NCI-H187 (cell line): ENCODE data around the gene RAI1.

Source experiments
- DNase-seq, 2 experiments: peaks; one replicate each; lab custom pipeline; 2025; lab: John Stamatoyannopoulos, UW

Gene RAI1

DNA sequence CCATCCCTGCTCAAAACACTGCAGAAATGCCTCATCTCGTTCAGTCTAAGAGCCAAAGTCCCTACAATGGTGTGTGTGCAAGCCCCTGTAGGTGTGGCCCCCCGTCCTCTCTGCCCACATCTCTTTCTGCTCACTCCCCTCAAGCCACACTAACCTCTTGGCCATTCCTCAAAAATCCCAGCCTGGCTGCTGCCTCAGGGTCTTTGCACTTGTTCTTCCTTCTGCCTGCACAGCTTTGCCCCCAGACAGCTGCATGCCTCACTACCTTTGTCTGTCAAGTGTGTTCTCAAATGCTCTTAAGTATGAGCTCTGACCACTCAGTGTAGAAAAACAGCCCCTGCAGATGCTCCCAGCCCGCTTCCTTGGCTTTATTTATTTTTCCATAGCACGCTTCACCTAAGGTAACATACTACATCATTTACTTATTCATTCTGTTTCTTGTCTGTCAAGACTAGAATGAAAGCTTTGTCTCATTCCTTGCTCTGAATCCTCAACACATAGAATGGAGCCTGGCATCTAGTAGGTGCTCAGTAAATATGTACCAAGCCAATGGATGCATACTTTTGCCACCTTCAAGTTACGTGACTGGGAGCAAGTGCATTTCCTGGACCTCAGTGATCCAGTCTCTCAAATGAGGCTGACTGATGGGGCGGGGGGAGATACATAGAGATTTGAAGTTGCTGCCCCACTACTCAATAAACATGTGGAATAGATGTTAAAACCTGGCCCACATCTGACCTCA is 38.1 kb downstream of the RAI1 start:
- DNase-seq, result no peak

DNA sequence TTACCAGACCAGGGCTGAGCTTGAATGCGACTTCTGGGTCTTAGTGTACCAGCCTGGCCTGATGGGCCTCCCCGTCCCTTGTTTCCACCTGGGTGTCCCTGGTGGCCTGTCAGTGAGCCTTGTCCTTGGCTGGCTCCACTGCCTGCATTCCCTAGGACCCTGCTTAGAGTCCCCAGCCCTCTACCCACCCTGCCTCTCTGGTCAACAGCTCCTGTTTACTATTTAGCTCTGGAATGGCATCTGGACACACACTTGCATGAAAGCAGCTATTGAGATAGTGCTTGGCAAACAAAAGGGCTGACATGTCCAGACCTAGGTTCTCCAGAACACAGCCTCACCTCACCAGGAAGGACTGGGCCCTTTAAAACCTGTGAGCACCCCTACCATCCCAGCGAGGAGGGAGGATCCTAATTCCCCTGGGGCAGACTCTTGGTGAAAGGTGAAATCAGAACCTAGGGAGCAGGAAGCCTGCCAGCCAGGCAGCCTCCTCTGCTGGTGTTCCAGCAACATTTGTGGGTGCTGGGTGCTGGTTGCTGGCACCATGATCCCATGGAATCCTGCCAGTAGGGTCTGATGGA is 38.8 kb downstream of the RAI1 start:
- no peak for DNase-seq

DNA sequence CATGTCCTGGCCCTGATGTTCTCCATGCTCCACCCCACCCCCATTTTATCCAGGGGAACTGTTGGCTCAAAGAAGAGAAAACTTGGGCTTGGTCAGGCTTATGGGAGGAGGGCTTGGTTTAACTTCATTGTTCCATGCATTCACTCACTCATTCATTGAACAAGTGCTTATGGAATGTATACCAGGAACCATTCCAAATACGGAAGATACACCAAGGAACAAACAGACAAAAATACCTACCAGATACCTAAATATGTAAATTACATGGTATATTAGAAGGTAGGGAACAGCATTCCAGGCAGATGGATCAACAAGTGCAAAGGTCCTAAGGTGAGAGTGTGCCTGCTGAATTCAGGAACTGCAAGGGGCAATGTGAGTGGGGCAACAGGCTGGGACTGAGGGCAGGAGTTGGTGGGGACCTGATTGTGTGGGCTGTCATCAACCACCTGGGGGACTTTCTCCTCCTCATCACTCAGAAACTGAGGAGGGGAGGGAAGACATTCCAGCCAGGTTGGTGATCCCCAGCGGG is 39.9 kb downstream of the RAI1 start:
- no peak for DNase-seq

DNA sequence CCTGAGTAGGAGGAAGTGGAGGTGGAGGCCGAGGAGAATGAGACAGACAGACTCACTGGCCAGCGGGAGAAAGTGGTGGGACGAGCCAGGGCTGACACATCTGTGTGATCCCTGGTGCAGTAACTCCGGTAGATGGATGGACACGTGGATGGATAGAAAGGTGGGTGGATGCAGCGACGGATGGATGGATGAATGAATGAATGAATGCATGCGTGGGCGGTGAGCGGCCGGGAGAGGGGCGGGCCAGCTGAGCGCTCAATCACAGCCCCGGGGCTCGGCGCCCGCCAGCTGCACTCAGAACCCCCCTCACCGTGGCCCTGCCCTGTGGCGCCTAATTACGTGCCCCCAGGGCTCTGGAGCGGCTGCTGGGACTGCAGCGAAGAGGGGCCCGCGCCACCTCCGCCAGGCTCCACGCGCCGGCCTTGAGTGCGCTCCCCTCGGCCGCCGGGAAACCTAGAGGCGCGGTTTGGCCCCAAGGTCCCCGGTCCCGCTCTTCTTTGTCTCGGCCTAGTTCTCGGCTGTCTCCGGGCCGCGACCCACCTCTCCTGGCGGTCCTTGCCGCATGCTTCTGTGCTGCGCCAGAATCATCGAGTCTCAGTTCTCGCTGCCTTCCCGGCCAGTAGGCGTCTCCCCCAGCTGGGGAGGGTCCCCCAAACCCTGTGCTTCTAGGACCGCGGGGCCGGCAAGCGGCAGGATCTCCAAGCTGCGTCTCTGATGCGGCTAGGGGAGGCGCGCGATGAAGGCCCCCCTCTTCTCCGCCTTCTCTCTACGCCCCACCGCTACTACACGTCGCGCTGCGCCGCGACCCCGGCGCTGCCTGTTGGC is 41.0 kb downstream of the RAI1 start:
- DNase-seq, result no peak

DNA sequence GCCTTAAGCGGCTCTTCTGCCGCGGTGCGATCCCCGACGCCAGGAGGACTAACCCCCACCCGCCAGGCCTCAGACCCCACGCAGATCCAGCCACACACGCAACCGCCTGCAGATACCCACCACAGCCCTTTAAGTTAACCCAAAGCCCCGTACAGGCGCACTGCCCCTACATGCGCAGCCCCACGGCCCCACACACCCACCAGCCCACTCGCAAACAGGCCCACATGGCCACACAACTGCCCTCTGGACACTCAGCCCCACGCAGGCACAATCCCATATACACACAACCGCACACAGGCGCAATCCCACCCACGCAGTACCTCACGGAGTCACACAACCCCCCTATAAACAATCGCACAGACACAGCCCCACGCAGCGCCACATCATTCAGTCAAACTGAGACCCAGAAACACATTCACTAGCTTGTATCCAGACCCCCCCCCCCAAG is 41.7 kb downstream of the RAI1 start:
- DNase-seq, result no peak

DNA sequence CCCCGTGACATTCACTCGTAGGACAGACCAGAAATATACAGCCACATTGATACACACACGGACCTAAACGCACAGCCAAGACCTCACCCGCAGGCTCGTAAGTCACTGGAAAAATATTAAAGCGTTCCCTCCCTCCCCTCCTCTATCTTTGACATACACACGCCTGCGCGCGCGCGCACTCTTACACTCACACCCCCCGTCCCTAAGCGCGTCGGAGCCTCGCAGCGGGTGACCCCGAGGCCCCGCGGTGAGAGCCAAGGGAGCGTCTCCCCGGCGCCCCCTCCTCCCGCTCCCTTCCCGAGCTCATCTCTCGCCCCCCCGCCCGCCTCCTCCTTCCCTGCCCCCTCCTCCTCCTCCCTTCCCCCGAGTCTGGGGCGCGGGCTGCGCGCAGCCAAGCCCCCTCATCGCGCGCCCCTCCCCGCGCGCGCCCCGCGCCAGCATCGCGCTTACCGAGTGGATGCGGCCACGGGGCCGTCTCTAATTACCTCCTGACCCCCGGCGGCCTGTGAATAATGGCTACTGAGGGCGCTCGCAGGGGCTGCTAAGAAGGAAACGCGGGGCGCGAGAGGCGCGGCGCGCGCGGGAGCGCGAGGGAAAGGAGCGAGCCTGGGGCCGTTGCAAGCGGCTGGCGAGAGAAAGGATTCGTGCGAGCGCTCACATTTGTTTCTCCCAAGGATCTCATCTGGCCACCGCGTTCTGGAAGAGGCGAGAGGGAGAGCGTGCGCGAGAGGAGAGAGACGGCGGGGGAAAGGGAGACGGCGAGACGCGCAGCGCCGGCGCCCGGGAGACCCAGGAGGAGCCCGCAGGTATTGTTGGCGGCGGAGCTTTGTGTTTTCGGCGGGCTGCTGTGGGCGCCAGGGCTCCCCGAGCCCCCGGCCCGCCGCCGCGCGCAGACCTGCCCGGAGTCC is 42.4 kb downstream of the RAI1 start:
- DNase-seq, result no peak

DNA sequence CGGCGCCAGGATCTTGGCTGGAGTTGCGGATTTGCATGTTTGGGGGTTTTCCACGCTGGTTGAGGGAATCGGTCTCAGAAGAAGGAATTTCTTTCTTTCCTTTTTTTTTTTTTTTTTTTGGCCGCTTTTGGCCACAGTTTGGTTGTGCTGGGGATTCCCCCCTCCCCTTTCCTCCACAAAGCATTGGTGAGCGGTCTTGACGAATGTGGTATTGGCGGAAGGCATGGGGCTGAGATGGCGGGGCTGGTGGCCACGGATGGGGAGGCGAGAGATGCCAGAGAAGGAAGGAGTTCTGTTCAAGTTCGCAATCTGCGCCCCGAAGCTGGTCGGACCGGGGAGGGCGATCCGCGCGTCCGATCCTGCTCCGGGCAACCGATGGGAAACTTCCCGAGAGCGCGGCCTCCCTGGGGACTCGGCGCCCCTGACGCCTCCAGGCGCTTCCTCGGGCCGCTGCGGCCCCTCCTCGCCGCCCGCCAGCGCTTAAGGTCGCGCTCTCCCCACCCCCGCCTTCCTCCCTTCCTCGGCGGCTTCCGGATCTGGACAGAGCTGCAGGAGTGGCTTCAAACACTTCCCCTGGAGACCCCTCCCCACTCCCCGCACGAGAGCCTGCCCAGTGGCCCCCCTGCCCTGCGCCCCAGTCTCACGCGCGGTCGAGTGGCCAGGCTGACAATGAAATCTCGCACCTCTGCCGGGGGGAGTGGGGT is 43.2 kb downstream of the RAI1 start:
- no peak for DNase-seq

DNA sequence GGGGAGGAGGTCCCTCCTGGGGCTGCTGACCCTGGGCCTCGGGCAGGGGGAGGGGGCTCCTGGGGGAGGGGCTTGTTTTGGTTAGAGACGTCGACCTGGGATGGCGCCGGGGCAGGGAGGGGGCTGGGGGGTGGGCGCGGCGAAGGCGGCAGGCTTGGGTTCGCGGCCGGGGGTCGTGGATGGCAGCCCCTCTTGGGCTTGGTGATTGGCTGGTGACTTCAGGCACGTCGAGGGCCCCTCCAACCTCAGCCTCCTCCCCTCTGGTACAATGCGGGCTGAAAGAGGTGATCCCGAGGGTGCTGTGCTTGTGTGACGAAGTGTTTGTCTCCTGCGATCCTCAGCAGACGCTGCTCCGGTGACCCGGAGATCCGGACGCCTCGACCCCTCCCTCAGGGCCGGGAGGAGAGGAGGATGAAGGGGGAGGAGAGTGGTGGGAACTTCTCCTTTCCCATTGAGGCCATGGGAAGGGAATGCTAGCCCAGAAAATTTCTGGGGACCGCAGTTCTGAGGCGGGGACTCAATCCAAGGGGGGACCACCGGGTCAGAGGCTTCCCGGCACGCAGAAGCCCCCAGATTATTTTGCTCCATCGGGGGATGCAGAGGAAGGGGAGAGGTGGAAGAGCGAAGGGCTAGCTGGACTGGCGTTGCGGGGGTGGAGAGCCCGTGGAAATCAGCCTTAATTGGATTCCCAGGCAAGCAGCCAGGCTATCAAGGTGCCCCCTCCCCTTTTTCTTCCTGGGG is 43.9 kb downstream of the RAI1 start:
- no peak for DNase-seq

DNA sequence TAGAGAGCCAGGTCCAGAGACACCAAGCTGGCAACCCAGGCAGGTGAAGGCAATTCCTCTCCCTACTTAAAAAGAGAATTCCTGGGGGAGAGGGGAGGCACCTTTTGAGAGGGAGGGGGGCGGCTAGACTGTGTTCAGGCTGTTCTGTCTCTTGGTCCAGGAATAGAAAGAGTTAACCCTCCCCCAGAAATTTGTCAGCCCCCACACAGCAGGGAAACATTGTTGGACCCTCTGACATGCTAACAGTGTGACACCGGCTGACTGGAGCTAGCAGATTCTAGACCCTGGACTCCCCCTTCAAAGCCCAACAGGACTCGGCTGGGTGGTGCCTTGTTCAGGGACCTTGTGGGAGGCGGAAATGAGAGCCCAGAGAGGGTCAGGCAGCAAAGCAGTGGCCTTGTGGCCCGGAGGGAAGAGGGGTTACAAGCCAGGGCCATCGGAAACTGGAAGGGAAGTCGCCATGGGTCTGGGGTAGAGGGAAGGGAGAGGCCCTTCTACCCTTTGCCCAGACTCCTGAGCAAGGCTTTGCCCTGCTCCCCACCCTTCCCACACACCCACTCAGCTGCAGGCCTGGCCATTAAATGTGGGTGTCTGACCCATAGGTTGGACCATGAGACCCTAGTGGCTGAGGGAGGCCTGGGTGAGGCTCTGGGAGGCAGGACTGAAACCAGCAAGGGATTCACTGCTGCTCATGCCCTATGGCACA is 44.6 kb downstream of the RAI1 start:
- DNase-seq, result no peak

DNA sequence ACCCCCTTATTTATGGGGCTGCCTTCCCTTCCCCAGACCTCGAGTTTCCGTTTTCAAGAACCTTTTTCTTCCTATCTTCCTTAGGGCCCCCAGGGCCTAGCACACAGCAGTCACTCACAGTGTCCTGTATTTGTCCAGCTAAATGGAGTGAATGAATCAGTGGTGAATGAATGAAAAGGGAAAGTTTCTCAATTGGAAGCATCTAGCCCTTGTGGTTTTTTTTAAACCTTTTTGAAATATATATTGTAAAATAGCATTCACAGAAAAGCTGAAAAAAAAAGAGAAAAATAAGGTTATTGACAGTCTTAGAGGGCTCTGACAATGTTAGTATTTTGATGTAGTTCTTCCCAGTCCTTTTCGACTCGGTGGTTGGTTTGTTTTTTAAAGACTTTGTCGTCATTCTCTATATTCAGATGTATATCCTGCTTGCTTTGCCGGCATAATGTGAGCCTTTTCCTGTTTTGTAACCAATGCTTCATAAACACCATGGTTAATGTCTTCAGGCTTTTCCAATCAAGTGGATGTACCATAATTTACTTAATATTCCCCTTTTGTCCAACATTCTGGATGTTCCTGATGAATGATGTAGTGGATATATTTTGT is 45.3 kb downstream of the RAI1 start:
- no peak for DNase-seq

DNA sequence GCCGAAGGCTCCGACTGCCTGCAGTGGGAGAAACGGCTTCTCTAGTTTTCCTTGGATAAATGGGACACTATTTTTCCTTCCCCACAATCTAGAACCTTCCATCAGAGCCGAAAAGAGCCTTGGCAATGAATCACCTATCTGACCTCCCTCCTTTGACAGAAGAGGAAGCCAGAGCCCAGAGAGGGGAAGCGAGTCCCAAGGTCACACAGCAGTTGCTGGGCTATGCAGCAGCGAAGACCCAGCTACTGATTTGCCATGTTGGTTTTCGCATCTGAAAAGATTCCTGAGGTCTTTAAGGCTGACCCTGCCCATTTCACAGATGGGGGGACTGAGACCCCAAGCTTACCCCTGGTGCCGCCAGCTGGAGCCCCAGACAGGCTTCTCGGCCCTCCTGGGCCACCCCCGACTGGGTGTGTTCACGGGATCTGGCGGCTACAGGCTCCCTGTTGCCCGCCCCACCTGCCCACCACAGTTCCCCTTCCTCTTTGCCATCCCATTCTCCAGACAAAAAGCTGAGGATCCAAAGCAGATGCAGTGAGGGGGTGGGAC is 45.9 kb downstream of the RAI1 start:
- DNase-seq, result no peak

DNA sequence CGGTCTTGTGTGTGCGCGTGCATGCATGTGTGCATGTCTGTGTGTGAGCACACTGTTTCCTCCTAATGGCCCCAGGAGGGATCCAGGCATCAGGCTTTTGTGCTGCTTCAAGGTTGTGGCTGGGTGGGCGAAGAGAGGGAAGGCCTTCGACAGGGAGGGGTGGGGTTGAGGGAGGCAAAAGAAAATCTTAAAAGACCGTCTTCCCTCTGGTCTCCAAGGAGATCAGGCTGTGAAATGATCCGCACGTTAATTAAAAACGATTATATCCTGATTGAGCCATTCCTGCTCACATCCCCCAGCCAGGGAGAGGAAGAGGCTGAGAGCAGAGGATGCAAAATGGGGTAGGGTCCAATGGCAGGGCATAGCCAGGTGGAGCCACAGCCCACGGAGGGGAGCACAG is 46.9 kb downstream of the RAI1 start:
- DNase-seq, result no peak

DNA sequence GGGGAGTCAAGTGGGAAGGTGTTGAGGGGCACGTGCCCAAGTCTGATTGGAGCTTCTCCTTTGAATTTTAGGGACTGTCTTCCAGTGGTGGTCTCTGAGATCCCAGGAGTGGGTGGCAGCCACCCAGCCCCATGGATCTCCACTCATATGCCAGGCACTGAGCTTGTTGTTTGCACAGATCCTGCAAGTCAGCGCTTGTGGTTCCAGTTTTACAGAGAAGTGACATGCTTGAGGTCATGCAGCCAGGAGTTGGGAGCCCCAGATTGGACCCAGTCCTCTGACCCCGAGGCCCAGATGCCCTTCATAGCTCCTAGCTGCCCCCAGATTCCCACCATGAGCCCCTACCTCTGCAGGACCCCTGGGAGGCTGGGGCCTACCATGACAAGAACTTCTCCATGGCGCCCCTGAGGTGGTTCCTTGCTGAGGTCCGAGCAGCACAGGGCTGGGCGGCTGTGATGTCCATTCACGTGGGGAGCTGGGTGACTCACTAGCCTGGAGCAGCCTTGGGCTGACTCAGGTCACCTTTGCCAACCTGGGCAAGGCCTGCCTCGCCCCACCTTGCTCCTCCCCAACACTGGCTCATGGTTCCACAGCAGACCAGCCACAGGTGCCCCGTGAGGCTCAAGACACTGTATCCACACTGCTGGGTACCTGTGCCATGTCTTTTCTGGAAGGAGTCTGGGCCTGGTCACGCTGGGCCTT is 47.4 kb downstream of the RAI1 start:
- no peak for DNase-seq

DNA sequence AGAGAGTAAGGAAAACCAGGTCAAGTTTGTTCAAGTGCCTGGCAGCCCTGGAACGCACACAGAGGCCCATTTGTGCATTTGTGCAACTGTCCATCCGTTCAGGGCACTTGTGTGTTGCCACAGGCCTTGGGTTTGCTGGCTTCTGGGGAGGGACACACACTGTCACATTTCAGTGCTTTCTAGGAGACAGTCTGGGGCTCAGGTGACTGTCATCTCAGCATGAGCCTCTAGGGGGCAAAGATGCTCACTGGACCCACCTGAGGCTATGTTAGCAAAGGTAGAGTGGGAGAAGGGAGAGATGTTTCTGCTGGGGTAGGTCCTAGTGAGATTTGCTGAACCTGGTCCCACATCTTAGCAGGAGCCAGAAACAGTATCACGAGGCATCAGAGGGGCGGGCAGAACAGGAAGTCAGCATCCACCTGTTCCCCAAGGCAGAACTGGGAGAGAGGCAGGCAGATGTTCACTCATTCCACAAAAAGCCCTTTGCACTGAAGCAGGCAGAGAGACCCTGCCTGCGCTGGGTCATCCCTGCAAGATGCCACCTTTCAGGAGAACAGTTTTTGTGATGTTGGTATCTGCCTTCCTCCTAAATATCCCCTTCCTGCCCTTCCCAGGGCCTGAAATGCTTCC is 48.5 kb downstream of the RAI1 start:
- DNase-seq, result no peak

DNA sequence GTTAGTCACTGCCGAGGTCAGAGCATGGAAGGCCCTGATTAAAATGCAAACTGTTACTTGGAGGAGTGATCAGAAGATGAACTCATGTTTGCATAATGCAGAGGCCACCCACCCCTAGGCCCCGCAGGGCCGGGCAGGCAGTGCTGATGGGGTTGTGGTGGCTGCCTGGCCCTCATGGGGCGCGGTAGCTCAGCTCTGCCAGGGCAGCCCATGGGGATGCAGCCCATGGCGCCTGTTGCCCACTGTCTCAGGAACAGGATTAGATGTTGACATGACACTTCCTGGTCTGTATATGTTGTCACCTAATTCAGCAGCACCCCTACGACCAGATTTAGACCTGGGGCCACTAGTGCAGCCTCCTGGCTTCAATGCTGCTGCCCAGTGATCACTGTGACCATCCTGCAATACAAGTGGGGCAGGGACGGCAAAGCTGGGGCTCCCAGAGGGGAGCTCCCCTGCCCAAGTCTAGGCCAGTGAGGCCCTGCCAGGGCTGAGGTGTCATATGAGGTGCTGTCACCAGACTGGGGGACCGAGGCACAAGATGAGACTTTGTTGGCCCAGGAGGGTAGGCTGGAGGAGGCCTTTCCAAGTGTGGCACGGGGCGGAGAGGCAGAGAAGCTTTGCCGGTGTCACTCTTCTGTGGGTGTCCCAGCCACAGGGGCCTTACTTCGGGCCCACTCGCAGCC is 49.1 kb downstream of the RAI1 start:
- DNase-seq, result no peak

DNA sequence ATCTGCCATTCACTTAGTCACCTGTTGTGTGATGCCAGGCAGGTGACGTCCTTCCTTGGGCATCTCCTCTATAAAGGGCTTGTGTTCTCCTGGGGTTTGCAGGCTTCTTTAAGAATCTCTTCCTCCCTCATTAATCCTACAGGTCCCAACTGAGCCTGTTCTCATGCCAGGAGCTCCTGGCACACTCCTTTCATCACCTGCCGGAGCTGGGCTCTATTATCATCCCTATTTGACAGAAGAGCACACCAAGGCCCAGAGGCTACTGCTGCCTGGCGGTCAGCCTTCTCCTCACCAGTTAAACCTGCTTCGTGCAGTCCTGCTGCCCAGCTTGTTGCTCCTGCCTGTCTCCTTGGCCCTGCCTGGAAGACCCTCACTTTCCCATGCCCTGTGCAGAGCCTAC is 51.2 kb downstream of the RAI1 start:
- DNase-seq, result no peak
